GM12891 (cell line): ENCODE data around the gene KRTAP10-8.

ENCODE experiments used
- POLR2A ChIP-seq: IDR thresholded peaks from 2 replicates; pipeline ENCODE4 v1.6.1; 2011; ENCODE audit warnings: low read depth, low read length, control low read depth
- POLR2AphosphoS5 ChIP-seq: IDR thresholded peaks from 2 replicates; pipeline ENCODE4 v1.6.1; 2011; ENCODE audit warnings: low read depth, low read length, control low read depth
- SPI1 ChIP-seq: IDR thresholded peaks from 2 replicates; pipeline ENCODE4 v1.6.1; 2011; ENCODE audit warnings: low read depth, low read length, control low read depth
- TAF1 ChIP-seq: IDR thresholded peaks from 2 replicates; pipeline ENCODE4 v1.6.1; 2011; ENCODE audit warnings: low read depth, low read length, control low read depth

DNA sequence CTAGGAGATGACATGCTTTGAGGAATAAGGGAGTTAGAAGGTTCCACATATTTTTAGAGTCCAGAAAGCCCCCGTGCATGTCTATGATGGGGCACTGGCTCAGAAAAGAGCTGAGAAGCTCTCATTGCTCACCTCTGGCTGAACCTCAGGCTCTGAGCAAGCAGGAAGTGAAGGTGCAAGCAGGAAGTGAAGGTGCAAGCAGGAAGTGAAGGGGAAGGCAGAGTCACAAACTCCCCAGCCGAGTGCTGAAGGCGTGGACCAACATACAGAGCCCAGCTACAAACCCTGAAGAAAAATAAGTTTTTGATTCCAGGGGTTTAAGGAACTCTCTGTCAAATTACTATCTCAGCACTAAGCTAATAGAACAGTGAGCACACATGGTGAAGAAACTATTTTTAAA lies 7.0 kb downstream of the KRTAP10-8 start:
- TF ChIP-seq POLR2AphosphoS5 (no peak), POLR2A (no peak), TAF1 (no peak), SPI1 (no peak)
